KMS-11 (cell line): Measurements from ENCODE around the gene ZFP36L1.
A peak's percentile ranks its signal among the peaks of the same experiment; 100 is the strongest.

ENCODE experiments used
- H2AFZ ChIP-seq: fragments of 200-600 bp; sonication (generic); 2 replicates; pipeline ENCODE4 v1.6.1; 2016; ENCODE audit warnings: antibody characterized with exemption, mixed run types, low read depth
- H3K27ac ChIP-seq: fragments of 200-600 bp; sonication (generic); 2 replicates; pipeline ENCODE4 v1.6.1; 2016; ENCODE audit warnings: mild to moderate bottlenecking, mixed run types
- H3K27me3 ChIP-seq: fragments of 200-600 bp; sonication (generic); 2 replicates; pipeline ENCODE4 v1.6.1; 2017; ENCODE audit warnings: mild to moderate bottlenecking, low read depth, mixed run types, moderate library complexity; ENCODE audit not compliant: insufficient read depth
- H3K36me3 ChIP-seq: fragments of 200-600 bp; sonication (generic); 2 replicates; pipeline ENCODE4 v1.6.1; 2017; ENCODE audit warnings: mild to moderate bottlenecking, mixed run types; ENCODE audit not compliant: insufficient read depth
- H3K4me1 ChIP-seq: fragments of 200-600 bp; sonication (generic); 2 replicates; pipeline ENCODE4 v1.6.1; 2016; ENCODE audit warnings: mild to moderate bottlenecking, low read depth, mixed run types; ENCODE audit not compliant: poor library complexity, severe bottlenecking
- H3K4me2 ChIP-seq: fragments of 200-600 bp; sonication (generic); 2 replicates; pipeline ENCODE4 v1.7.0; 2016; ENCODE audit warnings: mild to moderate bottlenecking, mixed run types
- H3K4me3 ChIP-seq: fragments of 200-600 bp; sonication (generic); IDR thresholded peaks from 2 replicates; pipeline ENCODE4 v1.6.1; 2017; ENCODE audit warnings: low read depth, low read length, mixed read lengths; ENCODE audit not compliant: insufficient read depth
- H3K79me2 ChIP-seq: fragments of 200-600 bp; sonication (generic); 2 replicates; pipeline ENCODE4 v1.6.1; 2016; ENCODE audit warnings: low read depth, mixed run types; ENCODE audit not compliant: insufficient read depth
- H3K9ac ChIP-seq: fragments of 200-600 bp; sonication (generic); 2 replicates; pipeline ENCODE4 v1.6.1; 2016; ENCODE audit warnings: mild to moderate bottlenecking, mixed run types
- H4K20me1 ChIP-seq: fragments of 200-600 bp; sonication (generic); 2 replicates; pipeline ENCODE4 v1.6.1; 2016; ENCODE audit warnings: mild to moderate bottlenecking, mixed run types; ENCODE audit not compliant: insufficient read depth
- CTCF ChIP-seq: fragments of 200-600 bp; sonication (generic); conservative IDR thresholded peaks from 2 replicates; pipeline ENCODE4 v1.6.1; 2017; ENCODE audit warnings: low read depth, mild to moderate bottlenecking, antibody characterized with exemption, low read length, moderate library complexity, mixed read lengths

The ZFP36L1 gene

GRCh38 chr14:68824517-68825347, 31.9 kb upstream of the ZFP36L1 start:
- H3K27ac ChIP-seq, result no peak overlapping the region
- H3K4me3 ChIP-seq, result no peak overlapping the region
- peaks cover 60% of the 10 kb centered on the region for H3K4me1 ChIP-seq
- H3K79me2 ChIP-seq, result no peaks in the 10 kb centered on the region
- peak; percentile 86 for TF ChIP-seq CTCF
- no peak overlapping the region for H3K4me2 ChIP-seq
- H3K27me3 ChIP-seq, result no peaks in the 10 kb centered on the region
- peak overlapping the region; percentile 33 for H2AFZ ChIP-seq
- H4K20me1 ChIP-seq, result no peaks in the 10 kb centered on the region
- no peak overlapping the region for H3K9ac ChIP-seq
- H3K36me3 ChIP-seq, result no peaks in the 10 kb centered on the region

GRCh38 chr14:68824207-68824516, 31.3 kb upstream of the ZFP36L1 start:
- H3K4me2 ChIP-seq, result no peak overlapping the region
- no peak overlapping the region for H3K9ac ChIP-seq
- H3K27ac ChIP-seq, result no peak overlapping the region
- H3K79me2 ChIP-seq, result no peaks in the 10 kb centered on the region
- peaks cover 64% of the 10 kb centered on the region for H3K4me1 ChIP-seq
- H3K4me3 ChIP-seq, result no peak overlapping the region
- no peaks in the 10 kb centered on the region for H4K20me1 ChIP-seq
- TF ChIP-seq CTCF, result no peak
- no peaks in the 10 kb centered on the region for H3K27me3 ChIP-seq
- H3K36me3 ChIP-seq, result no peaks in the 10 kb centered on the region
- H2AFZ ChIP-seq, result peak overlapping the region; percentile 33; the same call in 1 of the 2 replicates

- H3K4me1 ChIP-seq, result peaks cover 64% of the 10 kb centered on the region
- H3K4me3 ChIP-seq, result no peak overlapping the region
- H3K9ac ChIP-seq, result no peak overlapping the region
- no peak overlapping the region for H3K27ac ChIP-seq
- TF ChIP-seq CTCF, result no peak
- no peaks in the 10 kb centered on the region for H3K27me3 ChIP-seq
- no peak overlapping the region for H3K4me2 ChIP-seq
- H2AFZ ChIP-seq, result no peak overlapping the region
- no peaks in the 10 kb centered on the region for H4K20me1 ChIP-seq
- no peaks in the 10 kb centered on the region for H3K79me2 ChIP-seq
- no peaks in the 10 kb centered on the region for H3K36me3 ChIP-seq
These were observed 30.8 kb upstream of the ZFP36L1 start for GRCh38 chr14:68823434-68824206.

GRCh38 chr14:68822926-68823325, 30.1 kb upstream of the ZFP36L1 start:
- Histone ChIP-seq H2AFZ (no peak overlapping the region), H3K9ac (no peak overlapping the region; the same call in 1 of the 2 replicates), H3K4me2 (no peak overlapping the region; the same call in 1 of the 2 replicates)

More at GRCh38 chr14:68822926-68823325, 30.1 kb upstream of the ZFP36L1 start:
- no peaks in the 10 kb centered on the region for H3K79me2 ChIP-seq
- H3K4me1 ChIP-seq, result peaks cover 66% of the 10 kb centered on the region
- H4K20me1 ChIP-seq, result no peaks in the 10 kb centered on the region
- no peak for TF ChIP-seq CTCF
- no peak overlapping the region for H3K4me3 ChIP-seq
- H3K27ac ChIP-seq, result peak overlapping the region; percentile 83; the same call in 1 of the 2 replicates
- H3K36me3 ChIP-seq, result no peaks in the 10 kb centered on the region
- no peaks in the 10 kb centered on the region for H3K27me3 ChIP-seq
